B cell (primary cell): Measurements from ENCODE around the gene RSPH6A. TPM values are rescaled to one million over a fixed set of nuclear protein-coding genes. Genes with fewer than 3 reads are reported as not detected.

ENCODE experiments used
- ATAC-seq: fragments of 200-7000 bp; cut with Tn5 transposase; one replicate; pipeline ENCODE4 v1.10.0; 2021; ENCODE audit warnings: low read depth, mild to moderate bottlenecking, moderate number of reproducible peaks, moderate library complexity
- CTCF ChIA-PET: fragments of 350-600 bp; sonication (Branson Sonifier 250); formaldehyde crosslinking; loops from one replicate; lab custom pipeline; 2021; ENCODE audit warnings: antibody characterized with exemption, inconsistent platforms; lab: Charles Lee
- POLR2A ChIA-PET: fragments of 350-600 bp; sonication (Branson Sonifier 250); formaldehyde crosslinking; loops from one replicate; lab custom pipeline; 2021; ENCODE audit warnings: antibody characterized with exemption; lab: Charles Lee
- DNase-seq: peaks from one replicate; pipeline ENCODE4 v3.0.0; 2013
- H2AFZ ChIP-seq: 2 replicates; pipeline ENCODE4 v1.6.1; 2012; ENCODE audit warnings: mild to moderate bottlenecking, low read depth, low read length; ENCODE audit not compliant: insufficient read depth, poor library complexity, severe bottlenecking
- H3K27ac ChIP-seq, 2 donors: 1 replicate in 1 of 2; 2 replicates in 1 of 2; pipeline ENCODE4 v1.5.1; 2012 to 2013; ENCODE audit warnings: low read length in 2 of 2, mild to moderate bottlenecking in 2 of 2, moderate library complexity in 1 of 2
- H3K27me3 ChIP-seq, 4 experiments: fragments of 200-600 bp in 1 of 4; sonication (generic) in 1 of 4; replicated peaks in 1 of 4; 1 replicate in 2 of 4; 2 replicates in 2 of 4; pipeline versions ENCODE4 v1.6.1 to v1.7.0; 2013 to 2016; ENCODE audit warnings: low read length in 3 of 4, mild to moderate bottlenecking in 2 of 4, mixed read lengths in 1 of 4, moderate library complexity in 1 of 4; ENCODE audit not compliant: insufficient read depth in 4 of 4, control insufficient read depth in 3 of 4; ENCODE audit errors: control extremely low read depth in 1 of 4
- H3K36me3 ChIP-seq, 2 experiments: replicated peaks in 1 of 2; 1 replicate in 1 of 2; 2 replicates in 1 of 2; pipeline versions ENCODE4 v1.6.1 to v1.7.1; 2013; ENCODE audit warnings: low read length in 1 of 2; ENCODE audit not compliant: insufficient read depth in 2 of 2, control insufficient read depth in 1 of 2; ENCODE audit errors: control extremely low read depth in 1 of 2, extremely low read depth in 1 of 2
- H3K4me1 ChIP-seq, 2 donors: fragments of 200-600 bp in 1 of 2; sonication (generic) in 1 of 2; 1 replicate in 1 of 2; 2 replicates in 1 of 2; pipeline versions ENCODE4 v1.5.1 to v1.6.1; 2013 to 2017; ENCODE audit warnings: low read length in 2 of 2; ENCODE audit not compliant: control insufficient read depth in 2 of 2, insufficient read depth in 2 of 2
- H3K4me2 ChIP-seq: replicated peaks from 2 replicates; pipeline ENCODE3; 2012; ENCODE audit warnings: mild to moderate bottlenecking, low read depth, low read length; ENCODE audit not compliant: poor library complexity, severe bottlenecking
- H3K4me3 ChIP-seq, 5 experiments: fragments of 200-600 bp in 1 of 5; sonication (generic) in 1 of 5; 1 replicate in 3 of 5; 2 replicates in 2 of 5; pipeline versions ENCODE4 v1.5.1 to v1.7.0; 2011 to 2016; ENCODE audit warnings: low read length in 4 of 5, mild to moderate bottlenecking in 4 of 5, low read depth in 2 of 5, control low read depth in 1 of 5, moderate library complexity in 1 of 5; ENCODE audit not compliant: insufficient read depth in 1 of 5; ENCODE audit errors: control extremely low read depth in 1 of 5, extremely low read depth in 1 of 5
- H3K79me2 ChIP-seq: fragments of 200-600 bp; sonication (generic); one replicate; pipeline ENCODE4 v1.6.0; 2016; ENCODE audit warnings: low read length; ENCODE audit not compliant: control insufficient read depth, insufficient read depth
- H3K9ac ChIP-seq: fragments of 200-600 bp; sonication (generic); 2 replicates; pipeline ENCODE4 v1.6.1; 2017; ENCODE audit warnings: mild to moderate bottlenecking, low read length, moderate library complexity
- H3K9me3 ChIP-seq, 3 donors: one replicate each; pipeline versions ENCODE4 v1.6.1 to v1.7.1; 2013; ENCODE audit warnings: low read length in 2 of 3; ENCODE audit not compliant: control insufficient read depth in 2 of 3, insufficient read depth in 1 of 3; ENCODE audit errors: control extremely low read depth in 1 of 3
- H4K20me1 ChIP-seq: 2 replicates; pipeline ENCODE4 v1.6.0; 2012; ENCODE audit warnings: mild to moderate bottlenecking, low read length; ENCODE audit not compliant: insufficient read depth, control insufficient read depth, poor library complexity, severe bottlenecking
- H3K27ac Mint-ChIP-seq: one replicate; pipeline ENCODE4 v1.8.0; 2021; ENCODE audit warnings: mixed read lengths
- H3K27me3 Mint-ChIP-seq: one replicate; pipeline ENCODE4 v1.8.0; 2021; ENCODE audit warnings: mixed read lengths
- H3K4me1 Mint-ChIP-seq: one replicate; pipeline ENCODE4 v1.8.0; 2021; ENCODE audit warnings: mixed read lengths
- H3K4me3 Mint-ChIP-seq: one replicate; pipeline ENCODE4 v1.8.0; 2021; ENCODE audit warnings: mixed read lengths
- H3K9me3 Mint-ChIP-seq: one replicate; pipeline ENCODE4 v1.8.0; 2022; ENCODE audit warnings: mixed read lengths; ENCODE audit not compliant: insufficient read depth
- EZH2 ChIP-seq: IDR thresholded peaks from 2 replicates; pipeline ENCODE4 v1.6.1; 2012; ENCODE audit warnings: borderline replicate concordance, low read depth, mild to moderate bottlenecking, moderate library complexity, low read length; ENCODE audit not compliant: insufficient read depth, poor library complexity, severe bottlenecking
- WGBS: methylation state at CpG from one replicate; pipeline ENCODE4 v1.1.5; 2013; ENCODE audit warnings: missing lambda C conversion rate; ENCODE audit not compliant: insufficient coverage; 5-methylcytosine and 5-hydroxymethylcytosine counted together
- intact Hi-C: fragments of 100-400 bp; cut with micrococcal nuclease; formaldehyde crosslinking; loops from one replicate; pipeline ENCODE4 v1.10.0; 2022
- polyA plus RNA-seq: library from polyadenylated mRNA; depleted of rRNA; stranded (reverse); fragments of >200 nt; gene quantifications from 2 replicates; pipeline ENCODE4 v1.2.3, GENCODE V29; 2012
- total RNA-seq, 2 donors: library from RNA; stranded (reverse); fragments of 120-200 nt in 1 of 2; gene quantifications; 1 replicate in 1 of 2; 2 replicates in 1 of 2; pipeline versions ENCODE4 v1.2.3 to v1.2.4, GENCODE V29; 2013 to 2022
- TF ChIP-seq, protein P1 (sequence below): fragments of 200-600 bp; IDR thresholded peaks from one replicate; pipeline ENCODE4 v1.8.0; 2022; ENCODE audit warnings: antibody characterized with exemption, mild to moderate bottlenecking

RSPH6A gene
- total and polyA plus RNA-seq, 2 donors (not counting 1 experiment from before 2014, with no cell fraction given) = 0.03 to 0.62 TPM

DNA sequence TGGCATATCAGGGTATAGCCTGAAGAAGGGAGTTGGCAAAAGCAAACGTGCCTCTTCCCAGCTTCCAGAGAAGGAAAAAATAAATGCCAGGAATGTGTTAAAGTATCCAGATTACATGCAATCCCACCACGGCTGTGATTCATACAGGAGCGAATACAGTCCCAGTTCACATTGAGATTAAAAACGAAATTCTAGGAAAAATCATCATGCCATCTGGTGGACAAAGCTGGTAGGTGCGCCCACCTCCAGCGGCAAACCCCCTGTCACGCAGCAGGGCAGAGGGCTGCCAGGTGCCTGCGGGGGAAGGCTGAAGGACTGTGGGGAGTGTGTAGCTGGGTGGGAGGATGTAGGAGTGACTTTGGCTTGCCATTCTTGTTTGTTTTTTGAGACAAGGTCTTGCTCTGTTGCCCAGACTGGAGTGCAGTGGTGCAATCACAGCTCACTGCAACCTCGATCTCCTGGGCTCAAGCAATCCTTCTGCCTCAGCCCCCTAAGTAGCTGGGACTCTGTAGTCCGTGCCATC, 16.1 kb downstream of the RSPH6A start:
- Histone ChIP-seq H3K9me3 (no peaks in the 10 kb centered on the region), H3K4me1 (peaks cover 3 to 6% of the 10 kb centered on the region in 2 donors), H4K20me1 (no peaks in the 10 kb centered on the region), H3K36me3 (no peaks in the 10 kb centered on the region), H3K4me2 (peak overlapping the region; percentile 24), H3K27ac (no peak overlapping the region), H3K27me3 (peaks cover 0 to 12% (median 0%) of the 10 kb centered on the region in 4 experiments), H2AFZ (no peak overlapping the region), H3K79me2 (peaks cover 3% of the 10 kb centered on the region), H3K4me3 (no peak overlapping the region), H3K9ac (no peak overlapping the region)
- DNase-seq (peak; percentile 83), ATAC-seq (peak; percentile 90)
- Mint-ChIP-seq H3K4me1 (peaks cover 9% of the 10 kb centered on the region), H3K27me3 (peaks cover 14% of the 10 kb centered on the region), H3K4me3 (no peak overlapping the region), H3K9me3 (no peaks in the 10 kb centered on the region), H3K27ac (no peak overlapping the region)
- 0% methylated on average over 7 of the region's 10 CpGs for WGBS
- intact Hi-C loops = loop anchor here (1.0 to 10.0 kb wide), 3 partner anchors 29 to 276 kb away; partner anchors contain the start of gene CCDC61
- TF ChIP-seq, protein P1, sequence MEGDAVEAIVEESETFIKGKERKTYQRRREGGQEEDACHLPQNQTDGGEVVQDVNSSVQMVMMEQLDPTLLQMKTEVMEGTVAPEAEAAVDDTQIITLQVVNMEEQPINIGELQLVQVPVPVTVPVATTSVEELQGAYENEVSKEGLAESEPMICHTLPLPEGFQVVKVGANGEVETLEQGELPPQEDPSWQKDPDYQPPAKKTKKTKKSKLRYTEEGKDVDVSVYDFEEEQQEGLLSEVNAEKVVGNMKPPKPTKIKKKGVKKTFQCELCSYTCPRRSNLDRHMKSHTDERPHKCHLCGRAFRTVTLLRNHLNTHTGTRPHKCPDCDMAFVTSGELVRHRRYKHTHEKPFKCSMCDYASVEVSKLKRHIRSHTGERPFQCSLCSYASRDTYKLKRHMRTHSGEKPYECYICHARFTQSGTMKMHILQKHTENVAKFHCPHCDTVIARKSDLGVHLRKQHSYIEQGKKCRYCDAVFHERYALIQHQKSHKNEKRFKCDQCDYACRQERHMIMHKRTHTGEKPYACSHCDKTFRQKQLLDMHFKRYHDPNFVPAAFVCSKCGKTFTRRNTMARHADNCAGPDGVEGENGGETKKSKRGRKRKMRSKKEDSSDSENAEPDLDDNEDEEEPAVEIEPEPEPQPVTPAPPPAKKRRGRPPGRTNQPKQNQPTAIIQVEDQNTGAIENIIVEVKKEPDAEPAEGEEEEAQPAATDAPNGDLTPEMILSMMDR = peak; percentile 95
- no peak for TF ChIP-seq EZH2
- CTCF ChIA-PET = interaction anchor here (0.7 to 11.8 kb wide), 20 partner anchors 8 to 514 kb away, joined by 3 to 302 read pairs (median 4); partner anchors contain the start of genes DMPK, FBXO46, QPCTL and SIX5
- POLR2A ChIA-PET = interaction anchor here (2.8 kb wide), 1 partner anchor 30 kb away, joined by 23 read pairs; the partner anchor contains the start of gene SIX5

DNA sequence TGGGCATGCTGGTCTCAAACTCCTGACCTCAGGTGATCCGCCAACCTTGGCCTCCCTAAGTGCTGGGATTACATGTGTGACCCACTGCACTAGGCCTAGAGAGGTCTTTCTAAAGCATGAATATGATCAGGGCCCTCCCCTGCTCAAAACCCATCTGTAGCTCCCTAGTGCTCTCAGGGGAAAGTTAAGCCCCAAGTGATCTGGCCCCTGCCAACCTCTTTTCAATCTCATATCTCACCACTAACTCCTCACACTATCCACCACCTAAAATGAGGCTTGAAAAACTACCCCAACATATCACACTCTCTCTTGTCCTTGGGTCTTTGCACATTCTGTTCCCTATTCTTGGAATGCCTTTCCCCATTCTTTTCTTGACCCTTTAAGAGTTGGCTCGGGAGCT, 20.5 kb downstream of the RSPH6A start:
- TF ChIP-seq, protein P1 = no peak
- TF ChIP-seq EZH2 = no peak
- DNase-seq (no peak), ATAC-seq (no peak)
- ChIA-PET CTCF (interaction anchor here (11.8 kb wide), 1 partner anchor 24 kb away, joined by 302 read pairs; the partner anchor contains the start of gene SIX5), POLR2A (no interaction called here)
- no peak overlapping the region for H3K4me3 Mint-ChIP-seq
- peak overlapping the region; percentile 12 for H3K27ac Mint-ChIP-seq
- Histone ChIP-seq H3K4me3 (no peak overlapping the region), H4K20me1 (peaks cover 18% of the 10 kb centered on the region), H3K4me1 (peaks cover 27 to 36% of the 10 kb centered on the region in 2 donors), H3K9ac (no peak overlapping the region), H3K79me2 (peaks cover 24% of the 10 kb centered on the region), H3K27ac (no peak overlapping the region), H3K36me3 (no peaks in the 10 kb centered on the region), H3K9me3 (no peaks in the 10 kb centered on the region), H3K27me3 (peaks cover 0 to 4% (median 0%) of the 10 kb centered on the region in 4 experiments), H2AFZ (no peak overlapping the region), H3K4me2 (no peak overlapping the region)
- WGBS = 93% methylated on average over 1 of the region's 2 CpGs
- intact Hi-C loops = loop anchor here (5.0 to 10.0 kb wide), 2 partner anchors 77 to 200 kb away; partner anchors contain the start of gene CCDC61
- peaks cover 36% of the 10 kb centered on the region for H3K4me1 Mint-ChIP-seq
- peaks cover 11% of the 10 kb centered on the region for H3K27me3 Mint-ChIP-seq
- H3K9me3 Mint-ChIP-seq = no peaks in the 10 kb centered on the region
